GM21619 (cell line): ENCODE data around the gene KIF1C.

Source experiments
- ATAC-seq: cut with Tn5 transposase; IDR thresholded peaks from one replicate; pipeline ENCODE4 v1.9.1; 2021; ENCODE audit not compliant: unreplicated experiment

The KIF1C gene

DNA sequence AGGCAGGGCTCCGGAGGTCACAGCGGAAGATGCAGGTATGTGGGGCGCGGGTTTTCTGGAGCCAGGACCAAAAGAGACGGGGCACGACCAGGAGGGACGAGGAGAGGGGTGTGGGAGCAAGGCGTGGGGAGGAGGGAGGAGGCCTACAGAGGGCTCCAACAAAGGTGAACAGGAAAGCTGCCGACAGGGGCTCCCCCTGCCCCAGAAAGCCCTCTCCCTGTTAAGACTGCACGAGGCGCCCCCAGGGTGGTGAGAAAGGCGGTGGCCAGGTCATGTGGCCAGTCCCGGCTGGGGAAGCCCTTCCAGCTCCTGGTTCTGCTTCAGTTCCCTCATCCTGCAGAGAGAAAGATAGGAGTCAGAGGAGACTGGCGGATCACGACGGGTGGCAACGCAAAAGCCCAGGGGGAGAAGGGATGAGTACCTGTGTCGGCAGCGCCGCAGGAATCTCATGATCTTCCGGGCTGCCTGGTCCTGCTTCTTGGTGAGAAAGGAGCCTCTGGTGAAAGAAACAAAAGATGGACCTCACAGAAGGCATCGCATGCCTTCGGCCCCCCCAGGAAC, 29.2 kb upstream of the KIF1C start:
- ATAC-seq: no peak

DNA sequence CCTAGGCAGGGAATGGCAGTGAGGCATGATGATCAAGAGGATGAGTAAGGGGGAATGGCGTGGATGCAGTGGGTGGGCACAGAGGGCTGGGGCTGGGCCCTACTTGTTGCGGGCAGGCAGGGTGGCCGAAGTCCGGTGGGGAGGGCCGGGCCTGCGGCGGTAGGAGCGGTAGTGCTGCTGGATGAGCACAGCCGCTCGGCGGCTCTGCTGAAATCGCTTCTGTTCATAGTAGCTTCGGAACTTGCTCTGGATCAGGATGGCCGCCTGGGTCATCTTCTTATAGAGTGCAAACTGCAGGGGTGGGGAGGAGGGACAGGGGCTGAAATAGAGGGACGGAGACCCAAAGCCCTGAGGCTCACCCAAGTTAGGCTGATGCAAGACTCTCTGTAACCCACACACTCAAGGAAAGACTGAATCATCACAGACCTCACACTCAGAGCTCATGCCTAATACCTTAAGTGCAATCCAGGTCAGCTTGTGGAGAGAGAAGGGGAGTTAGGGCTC, 28.7 kb upstream of the KIF1C start:
- no peak for ATAC-seq

DNA sequence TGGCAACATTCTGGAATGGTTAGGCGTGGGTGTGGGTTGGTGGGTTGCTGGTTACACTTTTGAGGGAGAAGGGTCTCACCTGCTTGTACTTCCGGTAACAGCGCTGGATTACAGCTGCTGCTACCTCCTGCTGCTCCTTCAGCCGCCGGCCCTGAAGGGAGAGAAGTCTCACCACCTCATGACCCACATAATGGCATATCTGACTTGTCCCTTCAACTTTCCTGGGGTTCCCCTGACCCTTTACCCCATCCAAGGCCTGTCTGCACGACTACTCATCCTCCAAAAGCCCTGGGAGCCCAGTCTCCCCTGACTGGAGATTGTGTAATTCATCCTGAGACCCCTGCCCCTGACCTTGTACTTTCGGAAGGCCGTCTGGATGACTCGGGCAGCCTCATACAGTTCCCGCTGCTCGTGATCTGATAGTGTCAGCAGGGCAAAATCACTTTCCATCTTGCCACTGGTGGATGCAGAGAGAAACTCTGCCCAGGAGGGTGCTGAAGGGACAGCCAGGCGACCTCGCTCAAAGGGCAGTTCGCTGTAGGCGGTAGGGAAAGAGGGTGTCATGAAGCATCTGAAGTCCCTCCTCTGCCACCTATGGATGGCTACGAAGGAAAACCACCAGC, 28.1 kb upstream of the KIF1C start:
- no peak for ATAC-seq

DNA sequence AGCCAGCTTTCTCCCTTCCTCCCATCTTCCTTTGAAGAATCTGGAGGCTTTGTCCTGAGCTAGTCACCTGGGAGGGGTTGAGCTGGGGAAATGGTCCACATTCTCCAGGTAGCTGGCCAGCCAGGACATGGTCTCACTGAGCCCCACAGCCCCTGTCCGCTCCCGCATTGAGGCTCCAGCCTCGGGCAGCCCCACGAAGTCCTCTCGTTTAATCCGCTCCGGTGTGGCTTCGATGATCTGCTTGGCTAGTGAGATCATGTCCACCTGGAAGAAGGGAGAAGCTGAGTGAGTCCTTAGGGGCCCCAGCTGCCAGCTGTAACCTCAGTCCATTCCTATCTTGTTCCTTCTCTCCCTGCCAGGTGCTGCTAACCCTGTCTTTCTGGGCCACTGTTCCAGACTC, 27.5 kb upstream of the KIF1C start:
- no peak for ATAC-seq

DNA sequence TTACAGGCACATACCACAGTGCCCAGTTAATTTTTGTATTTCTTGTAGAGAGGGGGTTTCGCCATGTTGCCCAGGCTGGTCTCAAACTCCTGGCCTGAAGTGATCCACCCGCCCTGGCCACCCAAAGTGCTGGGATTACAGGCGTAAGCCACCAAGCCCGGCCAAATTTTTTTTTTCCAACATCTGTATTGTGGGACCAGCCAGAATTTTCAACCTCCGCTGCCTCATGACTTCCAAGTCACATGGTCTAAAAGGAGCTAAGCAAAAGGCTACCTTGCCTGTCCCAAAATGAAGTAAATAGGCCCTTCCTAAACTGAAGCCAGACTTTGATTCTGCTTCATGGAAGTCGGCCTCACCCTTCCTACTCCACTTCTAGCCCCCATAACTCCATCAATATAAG, 25.9 kb upstream of the KIF1C start:
- no peak for ATAC-seq

DNA sequence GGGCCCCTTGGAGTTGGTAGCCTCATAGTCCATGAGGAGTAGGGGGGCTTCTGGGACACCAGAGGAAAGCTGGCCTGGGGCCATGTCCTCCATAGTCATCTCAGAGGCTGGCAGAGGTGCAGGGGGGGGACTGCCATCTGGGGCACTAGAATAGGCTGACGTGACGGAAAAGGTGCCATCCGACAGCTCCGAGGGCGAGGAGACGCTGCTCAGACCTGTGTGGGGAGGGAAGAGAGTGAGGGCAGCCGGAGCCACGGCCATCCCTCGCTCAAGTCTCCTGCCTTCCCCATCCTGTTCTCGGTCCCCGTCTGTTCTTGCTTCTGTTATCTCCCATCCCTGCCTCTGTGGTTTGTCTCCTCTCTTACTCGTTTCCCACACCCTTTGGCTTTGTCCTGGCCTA, 25.4 kb upstream of the KIF1C start:
- no peak for ATAC-seq

DNA sequence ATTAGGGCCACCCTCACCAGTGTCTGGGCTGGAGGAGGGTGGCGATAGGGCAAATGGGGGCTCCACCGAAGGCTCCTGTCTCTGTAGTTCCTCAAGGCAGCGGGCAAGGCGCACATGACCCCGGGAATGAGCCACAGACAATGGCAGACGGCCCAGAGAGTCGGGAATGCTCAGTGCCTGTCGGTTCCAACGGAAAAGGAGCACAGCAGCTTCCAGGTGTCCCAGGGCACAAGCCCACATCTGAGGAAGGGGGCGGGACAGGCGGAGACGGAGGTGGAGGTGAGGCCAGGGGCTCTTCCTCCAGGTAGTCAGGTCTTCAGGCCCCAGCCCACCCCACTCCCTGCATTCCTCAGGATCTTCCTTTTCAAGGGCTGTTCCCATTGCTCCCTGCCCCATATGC, 25.0 kb upstream of the KIF1C start:
- no peak for ATAC-seq

DNA sequence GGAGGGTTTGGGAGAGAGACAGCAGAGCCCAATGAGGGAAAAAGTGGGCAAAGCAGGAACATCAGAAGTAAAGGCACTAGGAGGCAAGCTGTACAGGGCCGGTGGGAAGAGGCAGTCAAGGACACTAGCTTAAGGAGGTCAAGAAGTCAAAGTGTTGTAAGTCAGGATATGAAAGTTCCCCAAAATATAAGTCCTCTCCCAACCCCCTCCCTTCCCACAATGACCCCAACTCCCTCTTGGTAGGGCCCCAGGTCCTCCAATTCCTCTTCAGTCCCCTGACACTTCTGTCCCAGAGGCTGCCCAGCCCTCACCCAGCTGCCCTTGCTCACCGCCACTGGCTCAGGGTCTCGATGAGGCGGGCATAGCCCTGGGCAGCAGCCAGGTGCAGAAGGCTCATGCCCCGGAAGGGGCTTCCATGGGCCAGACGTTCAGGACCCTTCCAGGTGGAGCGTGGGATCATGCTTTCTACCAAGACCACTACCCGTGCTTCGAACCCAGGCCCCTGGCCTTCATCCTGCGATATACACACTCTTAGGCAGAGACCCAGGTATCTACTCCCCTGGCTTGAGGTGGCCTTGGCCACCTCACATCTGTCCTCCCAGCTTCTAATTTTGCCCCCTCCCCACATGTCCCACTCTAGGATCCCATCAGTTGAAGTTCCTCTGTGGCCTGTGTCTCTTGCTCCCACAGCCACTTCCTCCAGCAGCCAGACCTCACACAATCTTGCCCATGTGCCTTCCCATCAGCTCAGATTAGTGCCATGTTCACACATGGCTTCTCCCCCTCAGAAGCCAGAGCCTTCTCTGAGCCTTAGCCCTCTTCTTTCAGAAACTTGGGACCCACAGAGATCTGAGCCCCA, 24.3 kb upstream of the KIF1C start:
- no peak for ATAC-seq

DNA sequence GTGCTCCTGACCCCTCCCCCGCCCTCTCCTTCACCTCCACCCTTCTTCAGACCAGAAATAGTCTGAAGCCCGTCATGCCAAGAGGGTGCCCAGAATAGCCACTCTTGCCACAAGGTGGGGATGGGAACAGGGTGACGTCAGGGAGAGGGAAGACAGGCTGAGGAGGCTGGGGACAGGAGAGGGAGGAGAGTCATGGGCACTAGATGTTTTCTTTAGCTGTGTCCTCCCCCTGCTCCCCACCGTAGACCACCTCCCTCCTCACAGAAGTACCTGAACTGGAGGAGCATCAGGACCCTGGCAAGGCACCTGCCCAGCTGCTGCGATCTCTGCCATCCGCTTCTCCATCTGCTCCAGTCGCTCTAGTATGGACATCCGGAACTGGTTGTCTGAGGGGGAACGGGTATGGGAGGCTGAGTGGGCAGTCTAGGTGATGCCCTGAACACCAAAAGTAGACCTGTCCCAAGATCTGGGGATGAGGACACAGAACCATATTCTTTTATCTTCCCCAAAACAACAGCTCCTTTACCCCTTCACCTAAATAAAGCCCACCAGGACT, 23.6 kb upstream of the KIF1C start:
- no peak for ATAC-seq

DNA sequence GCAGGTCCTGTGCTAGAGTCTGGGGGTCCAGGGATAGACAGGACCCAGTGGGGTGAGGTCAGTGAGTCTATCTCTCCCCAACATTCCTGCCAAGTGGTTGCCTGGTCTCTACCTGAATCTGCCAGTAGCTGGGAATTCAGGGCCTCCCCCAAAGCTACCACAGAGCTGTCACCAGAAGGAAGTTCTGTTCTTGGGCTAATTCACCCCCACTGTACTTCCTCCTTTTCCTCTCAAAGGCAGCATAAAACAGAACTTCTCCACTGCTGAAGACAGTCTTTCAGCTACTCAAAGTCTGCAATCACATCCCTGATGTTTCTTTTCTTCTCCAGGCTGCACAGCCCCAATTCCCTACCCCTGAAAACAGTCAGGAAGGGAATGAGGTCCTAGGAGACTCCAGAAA, 19.0 kb upstream of the KIF1C start:
- no peak for ATAC-seq

DNA sequence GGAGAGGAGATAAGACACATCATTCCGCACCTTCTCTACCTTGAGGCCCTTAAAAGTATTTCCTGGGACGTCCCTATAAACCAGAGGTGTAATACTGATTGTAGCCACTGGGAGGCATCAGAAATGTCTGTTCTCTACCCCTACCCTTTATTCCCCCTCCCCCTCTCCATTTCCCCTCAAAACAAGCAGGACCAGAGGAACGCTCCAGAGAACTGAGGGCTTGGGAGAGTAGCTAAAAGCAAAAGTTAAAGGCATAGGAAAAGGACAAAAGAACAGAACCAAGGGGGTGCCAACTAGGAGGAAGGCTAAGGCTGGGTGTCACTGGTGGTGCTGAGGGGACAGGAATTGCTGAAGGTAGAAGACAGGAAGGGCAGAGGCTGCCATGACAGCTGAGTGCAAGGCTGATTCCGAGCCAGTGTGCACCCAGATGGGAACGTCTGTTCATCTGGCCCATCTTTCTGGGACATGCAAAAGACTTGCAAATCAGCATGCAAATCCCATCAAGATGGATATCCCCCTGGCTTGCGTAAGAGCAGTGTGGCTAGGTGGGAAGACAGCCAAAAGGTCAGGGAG, 17.0 kb upstream of the KIF1C start:
- no peak for ATAC-seq

DNA sequence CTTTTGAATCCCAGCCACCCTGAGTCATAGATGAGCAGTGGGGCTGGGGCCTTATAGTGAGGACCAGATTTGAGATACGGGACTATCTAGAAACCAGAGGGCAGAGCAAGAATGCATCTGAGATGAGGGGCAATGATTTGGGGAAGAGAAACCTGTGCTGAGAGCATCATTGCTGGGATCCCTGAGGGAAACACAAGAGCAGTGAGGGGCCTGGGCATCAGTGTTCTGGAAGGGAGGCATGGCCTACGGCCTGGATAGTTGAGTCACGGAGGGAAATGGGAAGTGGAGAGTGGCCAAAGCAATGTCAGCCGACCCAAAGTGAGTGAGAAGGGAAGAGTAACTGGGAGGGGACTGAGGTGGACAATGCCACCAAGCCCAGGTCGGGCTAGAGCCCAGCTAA, 15.4 kb upstream of the KIF1C start:
- no peak for ATAC-seq

DNA sequence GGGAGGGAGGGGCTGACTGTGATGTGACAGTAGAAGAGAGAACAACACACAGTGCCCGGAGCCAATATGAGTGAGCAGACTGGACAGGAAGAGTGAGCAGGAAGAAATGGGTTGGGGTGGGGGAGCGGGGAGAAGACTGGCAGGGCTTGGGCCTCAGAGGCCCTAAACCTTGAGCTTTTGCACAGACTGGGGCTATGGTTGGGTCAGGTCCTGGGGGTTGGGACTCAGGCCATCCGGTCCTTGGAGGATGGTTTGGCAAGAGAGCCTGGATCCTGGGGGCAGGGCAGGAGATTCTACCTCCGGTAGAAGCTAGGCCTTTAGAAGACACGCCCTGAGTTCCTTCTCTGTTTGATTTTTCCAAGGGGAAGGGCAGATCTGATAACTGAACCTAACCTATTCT, 11.3 kb upstream of the KIF1C start:
- ATAC-seq: no peak

DNA sequence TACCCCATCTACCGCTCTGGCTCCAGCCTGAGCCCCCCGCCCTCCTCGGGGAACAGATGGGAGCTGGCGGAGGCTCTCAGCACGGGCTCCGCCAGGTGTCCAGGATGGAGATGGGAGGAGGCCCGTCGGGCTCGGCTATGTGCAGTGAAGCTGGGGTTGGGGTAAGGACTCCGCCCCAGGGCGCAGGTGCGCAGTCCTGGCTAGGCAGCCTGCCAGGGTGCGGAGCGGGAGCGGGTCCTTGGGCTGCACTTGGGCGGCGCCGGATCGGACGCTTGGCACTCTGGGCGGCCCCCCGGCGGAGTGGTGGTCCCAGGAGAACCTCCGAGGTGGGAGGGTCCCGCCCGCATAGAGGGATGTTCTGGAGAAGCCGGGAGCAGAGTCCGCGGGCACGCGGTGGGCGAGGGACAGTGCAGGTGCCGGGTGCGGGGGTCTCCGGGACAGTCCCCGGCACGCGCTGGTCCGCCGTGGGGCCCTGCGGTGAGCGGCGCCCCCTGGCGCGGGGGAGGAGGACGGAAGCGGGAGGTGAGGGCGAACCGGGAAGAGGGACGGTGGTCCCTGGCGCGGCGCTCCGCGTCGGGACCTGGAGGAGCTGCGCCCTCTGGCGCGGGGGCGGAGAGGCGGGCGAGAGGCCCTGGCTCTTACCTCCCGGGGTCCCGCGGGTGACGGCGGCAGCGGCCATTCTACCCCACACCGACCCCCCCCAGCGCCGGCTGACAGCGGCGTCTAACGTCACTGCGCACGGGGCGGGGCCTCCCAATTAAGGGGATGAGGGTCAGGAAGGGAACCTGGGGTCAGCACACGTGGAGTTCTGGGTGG, 10.6 kb upstream of the KIF1C start, which contains the start of gene CAMTA2:
Gene CAMTA2, minus strand, starts transcription at position 725 of the 816 bp plus-strand sequence. CDS start 1,453 bp downstream, outside the sequence.
- ATAC-seq: peak; percentile 57

DNA sequence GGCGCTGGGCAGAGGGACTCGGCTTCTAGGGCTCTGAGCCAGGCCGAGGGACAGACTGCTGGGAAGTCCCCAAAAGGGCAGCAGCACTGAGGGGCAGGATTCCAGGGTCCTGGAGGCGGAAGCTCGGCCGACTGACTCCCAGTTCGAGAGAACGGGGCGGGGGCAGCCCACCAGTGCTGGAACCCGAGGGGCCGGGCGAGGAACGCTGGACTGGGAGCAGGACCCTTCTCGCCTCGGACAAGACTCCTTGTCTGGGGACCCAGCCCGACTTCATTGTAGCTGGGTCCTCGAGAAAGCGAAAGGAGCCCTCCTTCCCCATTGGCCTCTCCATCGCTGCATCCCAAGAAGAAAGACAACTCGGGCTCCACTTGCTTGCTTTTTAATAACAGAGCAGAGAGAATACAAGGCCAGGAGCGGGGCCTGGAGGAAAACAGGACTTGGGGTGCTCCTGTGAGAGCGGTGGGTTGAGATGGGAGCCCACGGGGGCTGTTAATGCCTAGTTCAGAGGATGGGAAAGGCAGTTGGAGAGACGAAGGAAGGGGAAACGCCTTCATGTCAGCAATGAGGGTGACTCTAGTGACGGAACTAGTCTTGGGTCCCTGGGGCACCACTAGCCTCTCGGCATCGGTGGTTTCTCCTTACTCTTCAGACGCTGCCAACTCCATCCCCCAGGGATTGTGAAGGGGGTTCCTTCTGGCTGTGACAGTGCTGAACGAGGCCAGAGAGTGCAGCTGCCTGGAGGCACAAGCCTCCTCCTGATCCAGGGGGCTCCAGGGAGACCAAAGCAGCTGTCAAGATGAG, 9.8 kb upstream of the KIF1C start:
- peak; percentile 9 for ATAC-seq

DNA sequence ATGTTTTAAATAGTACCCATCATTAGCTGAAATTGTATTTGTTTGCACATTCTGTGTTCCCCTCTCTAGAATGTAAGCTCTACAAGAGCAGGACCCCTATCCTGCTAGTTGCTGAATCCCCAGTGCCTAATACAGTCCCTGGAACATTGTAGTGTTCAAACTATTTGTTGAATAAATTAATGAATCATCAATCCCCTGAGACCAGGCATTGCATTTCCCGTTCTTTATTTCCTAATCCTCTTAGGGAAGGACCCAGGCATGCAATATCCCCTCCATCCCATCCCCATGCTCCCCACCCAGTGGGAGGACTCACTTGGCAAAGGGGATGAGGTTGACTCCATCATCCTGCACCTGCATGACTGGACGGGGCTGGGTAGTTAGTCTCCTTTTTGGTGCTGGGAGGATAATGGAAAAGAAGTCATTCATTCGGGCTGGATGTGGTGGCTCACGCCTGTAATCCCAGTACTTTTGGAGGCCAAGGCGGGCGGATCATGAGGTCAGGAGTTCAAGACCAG, 3.6 kb upstream of the KIF1C start:
- no peak for ATAC-seq

DNA sequence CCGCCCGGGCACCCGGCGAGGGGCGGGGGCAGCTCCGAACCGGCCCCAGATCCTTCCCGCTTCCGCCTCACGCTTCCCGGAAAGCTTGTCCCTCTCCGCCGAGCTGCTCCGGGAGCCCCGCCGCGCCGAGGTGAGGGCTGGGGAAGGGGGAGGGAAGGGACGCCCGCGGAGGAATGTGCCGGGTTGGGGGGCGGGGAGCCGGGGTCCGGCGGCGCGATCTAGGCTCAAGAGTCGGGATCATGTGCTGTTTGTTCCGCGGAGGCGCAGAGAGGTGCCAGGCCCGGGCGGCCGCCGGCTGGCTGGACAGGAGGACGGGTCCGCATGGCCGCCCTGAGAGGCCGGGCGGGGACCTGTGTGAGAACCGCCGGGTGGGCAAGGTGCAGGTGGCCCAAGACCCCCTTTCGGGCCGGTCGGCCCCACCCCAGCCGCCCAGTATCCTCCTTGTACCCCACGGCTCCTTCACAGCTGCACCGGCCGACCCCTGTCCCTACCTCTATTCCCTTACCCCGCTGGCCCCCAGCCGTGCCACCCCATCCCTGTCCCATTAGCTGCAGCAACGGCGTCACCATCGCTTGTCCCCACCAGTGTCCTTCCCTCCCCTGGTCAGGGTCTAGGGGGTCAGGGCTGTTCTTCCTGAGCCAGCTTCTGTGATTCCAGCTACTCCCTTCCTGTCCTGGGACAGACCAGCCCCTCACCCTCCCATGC, 429 bp downstream of the KIF1C start:
- peak; percentile 6 for ATAC-seq

DNA sequence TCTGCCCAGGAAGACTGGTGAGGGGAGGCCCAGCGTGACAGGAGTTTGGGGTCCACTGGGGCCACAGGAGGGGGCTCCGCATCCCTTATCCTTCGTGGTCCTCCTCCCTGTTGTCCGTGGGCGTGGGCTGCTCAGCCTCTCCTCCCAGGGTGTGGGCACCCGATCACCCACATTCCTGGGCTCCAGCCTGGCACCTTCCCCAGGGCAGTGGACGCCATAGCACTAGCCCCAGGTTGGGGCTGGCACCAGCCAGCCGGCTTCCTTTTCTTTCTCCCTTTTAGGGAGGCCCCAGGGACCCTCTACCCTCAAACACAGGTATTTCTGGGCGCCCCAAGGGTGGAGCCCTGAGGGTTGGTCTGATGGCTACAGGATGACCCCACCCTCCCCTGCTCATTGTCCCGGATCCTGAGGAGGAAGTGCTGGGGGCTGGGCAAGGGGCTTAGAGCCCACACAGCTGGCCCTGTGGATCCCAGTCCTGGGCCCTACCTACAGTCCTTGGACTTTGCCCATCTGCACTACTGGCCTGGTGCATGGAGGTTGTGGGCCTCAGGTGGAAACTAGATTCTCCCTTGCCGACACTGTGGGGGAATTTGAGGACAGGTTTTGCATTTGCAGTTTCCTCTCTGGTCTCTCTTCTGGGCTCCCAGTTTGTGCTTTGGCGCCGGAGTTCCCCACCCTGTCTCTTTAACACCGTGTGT, 1.1 kb downstream of the KIF1C start:
- no peak for ATAC-seq
